ENCODE data around the gene TSPAN31.

- no peak for TF ChIP-seq CTCF (optimal IDR thresholded peaks at IDR 0.05 in 1 of 3, IDR thresholded peaks at IDR 0.05 in 1 of 3, conservative IDR thresholded peaks at IDR 0.05 in 1 of 3; ENCODE audit: extremely low read depth in 1 of 3, insufficient read depth in 2 of 3, low read length in 3 of 3)
- no peak for TF ChIP-seq EZH2 (IDR thresholded peaks at IDR 0.05; ENCODE audit: low read length)
These were observed 15.6 kb downstream of the TSPAN31 start for GRCh38 chr12:57760347-57760982.

Measured in keratinocyte (primary cell).